HTERT RPE-1 (cell line): ENCODE data around the gene TF.

Source experiments
- in situ Hi-C: fragments of 300-500 bp; cut with MboI; formaldehyde crosslinking; loops from 4 replicates; pipeline ENCODE4 v1.14.3; 2020; ENCODE audit warnings: low sequenced_read_pairs

Gene TF

GRCh38 chr3:133834621-133835417 lies 88.6 kb downstream of the TF start:
- in situ Hi-C loops, result no loop called here

GRCh38 chr3:133835418-133835743 lies 89.2 kb downstream of the TF start:
- in situ Hi-C loops, result no loop called here

- in situ Hi-C loops, result no loop called here
These were observed 89.8 kb downstream of the TF start for GRCh38 chr3:133835961-133836360.

DNA sequence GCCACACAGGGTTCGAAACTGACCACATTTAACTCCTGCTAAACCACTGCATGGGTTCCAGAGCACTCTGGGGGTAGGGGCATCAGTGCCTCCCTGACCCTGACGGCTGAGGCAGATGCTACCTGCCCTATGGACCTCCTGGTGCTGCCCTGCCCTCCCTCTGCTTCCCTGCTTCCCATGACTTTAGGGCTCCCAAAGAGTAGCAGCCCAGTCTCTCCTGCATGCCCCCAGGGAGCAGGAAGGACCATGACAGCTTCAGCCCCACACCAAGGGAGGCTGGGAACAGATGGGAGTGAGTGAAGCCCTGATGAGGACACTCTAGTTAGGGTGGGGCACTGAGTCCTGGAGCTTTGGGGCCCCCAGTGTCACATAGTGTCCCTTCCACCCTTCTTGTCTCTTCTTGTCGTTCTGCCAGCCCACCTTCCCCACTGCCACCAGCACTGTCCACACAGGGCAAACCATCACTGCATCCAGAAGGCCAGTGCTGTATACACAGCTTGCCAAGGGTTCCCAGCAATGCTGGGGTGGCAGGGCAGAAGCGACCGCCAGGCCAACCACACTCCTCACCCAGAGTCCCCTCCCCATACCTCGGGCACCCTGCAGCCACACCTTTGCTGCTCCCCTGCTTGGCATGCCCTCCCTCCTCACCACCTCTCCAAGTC lies 90.4 kb downstream of the TF start:
- in situ Hi-C loops, result no loop called here

- in situ Hi-C loops, result no loop called here
These were observed 91.5 kb downstream of the TF start for GRCh38 chr3:133837487-133838295.

DNA sequence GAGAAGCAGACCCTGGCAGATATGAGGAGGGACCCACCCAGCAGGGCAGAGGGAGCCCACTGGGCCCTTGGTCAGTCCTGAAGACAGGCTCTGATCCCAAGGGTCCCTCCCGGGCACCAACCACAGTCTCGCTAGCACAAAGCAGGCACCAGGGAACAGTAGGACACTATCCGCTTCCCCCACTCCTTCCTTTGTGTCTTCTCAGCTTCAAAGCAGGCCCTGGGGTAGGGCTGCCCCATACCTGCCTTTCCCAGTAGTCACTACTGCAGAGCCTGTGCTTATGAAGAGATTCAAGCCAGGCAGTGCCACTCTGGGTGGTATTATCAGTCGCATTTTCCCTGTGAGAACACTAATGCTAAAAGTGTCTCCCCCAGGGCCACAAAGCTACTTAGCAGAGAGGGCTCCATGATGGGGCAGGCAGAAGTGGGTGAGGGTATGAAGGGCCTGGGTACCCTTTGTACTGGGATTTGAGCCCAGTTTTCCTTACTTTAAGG lies 92.2 kb downstream of the TF start:
- in situ Hi-C loops, result no loop called here

- in situ Hi-C loops, result no loop called here
These were observed 93.0 kb downstream of the TF start for GRCh38 chr3:133838916-133839800.

DNA sequence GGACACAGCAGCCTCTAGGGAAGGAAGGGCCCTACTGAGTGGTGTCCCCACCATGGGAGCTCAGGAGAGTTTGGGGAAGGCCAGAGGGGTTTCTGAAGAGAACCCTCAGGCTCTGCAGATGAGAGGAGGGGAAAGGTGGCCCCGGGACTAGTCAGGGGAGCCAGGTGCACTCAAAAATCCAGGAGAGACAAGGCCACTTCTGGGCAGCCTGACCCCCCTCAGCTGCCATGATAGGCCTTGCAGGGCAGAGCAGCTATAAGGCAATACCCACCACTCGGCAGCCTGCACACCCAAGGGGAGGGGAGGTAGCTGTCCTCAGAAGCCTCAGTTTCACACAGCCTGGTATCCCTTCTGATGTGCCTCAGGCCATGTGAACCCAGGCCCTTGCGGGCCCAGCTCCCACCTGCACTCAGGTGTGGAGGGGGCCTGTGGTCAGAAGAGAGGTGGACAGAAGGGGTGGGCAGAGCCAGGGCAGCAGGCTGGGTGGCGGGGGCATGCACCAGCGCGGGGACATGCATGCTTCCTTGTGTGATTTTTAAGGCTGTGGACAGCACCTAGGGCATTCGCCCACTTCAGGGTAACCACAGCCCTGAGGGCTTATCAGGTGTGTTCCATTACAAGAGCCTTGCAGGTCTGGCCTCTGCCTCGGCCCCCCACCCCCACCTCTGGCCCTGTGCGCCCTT lies 94.0 kb downstream of the TF start:
- in situ Hi-C loops, result no loop called here

DNA sequence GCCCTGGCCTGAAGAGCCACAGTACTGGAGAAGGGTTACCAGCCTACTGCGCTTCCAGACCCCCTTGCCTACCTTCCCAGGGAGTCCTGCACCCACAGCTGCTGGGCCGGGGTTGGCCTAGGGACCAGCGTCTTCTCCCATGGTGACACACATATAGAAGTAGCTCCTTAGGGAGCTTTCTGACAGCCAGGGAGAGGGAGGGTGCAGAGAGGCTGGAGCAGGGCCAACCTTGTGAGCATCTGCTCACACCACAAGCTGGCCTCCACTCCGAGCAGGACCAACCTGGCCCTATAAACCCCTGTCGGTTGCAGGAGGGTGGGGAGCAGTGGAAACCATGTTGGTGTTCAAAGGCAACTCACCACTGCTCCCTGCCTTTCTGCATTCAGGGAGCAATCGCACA lies 94.6 kb downstream of the TF start:
- in situ Hi-C loops, result no loop called here

- in situ Hi-C loops, result no loop called here
These were observed 95.0 kb downstream of the TF start for GRCh38 chr3:133841196-133841595.

DNA sequence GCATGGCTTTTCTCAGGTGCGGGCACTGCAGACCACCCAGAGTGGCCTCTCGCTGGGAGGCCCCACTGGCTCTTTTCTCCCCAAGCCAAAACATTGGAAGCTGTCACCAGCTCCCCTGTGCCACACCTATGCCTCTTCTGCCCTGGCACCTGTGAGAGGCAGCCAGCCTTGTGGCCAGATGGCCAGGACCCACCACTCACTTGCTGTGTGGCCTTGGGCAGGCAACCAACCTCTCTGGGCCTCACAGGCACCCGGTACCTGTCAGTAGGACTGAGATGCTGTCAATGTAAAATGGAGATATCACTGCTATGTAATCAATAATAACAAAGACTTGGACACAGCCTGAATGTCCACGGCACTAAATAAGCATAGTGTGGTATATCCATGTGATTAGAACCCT lies 96.0 kb downstream of the TF start:
- in situ Hi-C loops, result no loop called here

GRCh38 chr3:133843634-133844033 lies 97.4 kb downstream of the TF start:
- in situ Hi-C loops, result no loop called here

DNA sequence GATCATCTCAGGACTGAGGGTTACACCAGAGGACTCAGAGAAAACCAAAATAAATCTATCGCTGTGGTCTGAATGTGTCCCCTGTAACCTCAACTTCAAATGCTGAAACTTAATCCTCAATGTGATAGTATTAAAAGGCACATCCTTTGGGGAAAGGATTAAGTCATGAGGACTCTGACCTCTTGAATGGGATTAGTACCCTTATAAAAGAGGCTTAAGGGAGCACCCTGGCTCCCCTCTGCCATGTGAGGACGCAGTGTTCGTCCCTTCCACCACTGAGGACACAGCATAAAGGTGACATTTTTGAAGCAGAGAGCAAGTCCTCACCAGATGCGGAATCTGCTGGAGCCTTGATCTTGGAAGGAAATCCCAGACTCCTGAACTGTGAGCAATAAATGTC lies 98.9 kb downstream of the TF start:
- in situ Hi-C loops, result no loop called here
